Stimulated activated CD4-positive, alpha-beta T cell treated with anti-CD3 and anti-CD28 coated beads, TNF-alpha, amount 100 ng/mL, for 1 hour (primary cell): Measurements from ENCODE around the gene PMF1.

Experiments
- DNase-seq, 3 donors: peaks; one replicate each; pipeline ENCODE4 v3.0.0-alpha.2; 2020; ENCODE audit warnings: low read depth in 3 of 3, low spot score in 1 of 3

The PMF1 gene

GRCh38 chr1:156262461-156263287, 49.9 kb downstream of the PMF1 start:
- DNase-seq, result no peak

GRCh38 chr1:156263288-156263655, 50.5 kb downstream of the PMF1 start:
- DNase-seq, result no peak

- no peak for DNase-seq
These were observed 53.2 kb downstream of the PMF1 start for GRCh38 chr1:156266051-156266450.

GRCh38 chr1:156268336-156268735, 55.5 kb downstream of the PMF1 start:
- DNase-seq, result no peak

GRCh38 chr1:156270314-156270713, 57.5 kb downstream of the PMF1 start:
- DNase-seq, result no peak

GRCh38 chr1:156276532-156276931, 63.7 kb downstream of the PMF1 start:
- no peak for DNase-seq

- no peak for DNase-seq
These were observed 64.2 kb downstream of the PMF1 start for GRCh38 chr1:156276966-156277381.

GRCh38 chr1:156279837-156280236, 67.0 kb downstream of the PMF1 start:
- DNase-seq, result no peak

- peak in 1 of 3 donors; percentile 27 for DNase-seq
These were observed 68.5 kb downstream of the PMF1 start for GRCh38 chr1:156281281-156281680.

- DNase-seq, result no peak
These were observed 69.1 kb downstream of the PMF1 start for GRCh38 chr1:156281693-156282478.

GRCh38 chr1:156282479-156283222, 69.8 kb downstream of the PMF1 start, which contains the start of gene SMG5:
Gene SMG5 (minus strand): TSS chr1:156282825. CDS start chr1:156282680, 145 bp downstream.
- DNase-seq, result peak; percentile 86 to 93 (median 92)

- no peak for DNase-seq
These were observed 70.7 kb downstream of the PMF1 start for GRCh38 chr1:156283521-156283920.

- DNase-seq, result no peak
These were observed 71.3 kb downstream of the PMF1 start, which contains the start of gene TMEM79 for GRCh38 chr1:156284112-156284511. Gene TMEM79 (plus strand): TSS chr1:156284325. CDS start chr1:156285227, 902 bp downstream.

- DNase-seq, result no peak
These were observed 72.0 kb downstream of the PMF1 start for GRCh38 chr1:156284757-156285156.

GRCh38 chr1:156285437-156285836, 72.6 kb downstream of the PMF1 start:
- DNase-seq, result no peak

- no peak for DNase-seq
These were observed 73.3 kb downstream of the PMF1 start for GRCh38 chr1:156286061-156286460.
